Activated CD4-positive, CD25-positive, alpha-beta regulatory T cell (primary cell): ENCODE data around the gene ARRDC1.
"Not testable (repeated sequence)": the region's sequence is repeated elsewhere in the genome, so short reads cannot be mapped to it uniquely, and the experiment has no call there.

ENCODE experiments used
- DNase-seq, 4 experiments: peaks; one replicate each; lab custom pipeline; 2025; lab: John Stamatoyannopoulos, UW

The ARRDC1 gene

GRCh38 chr9:137613738-137614523, 8.4 kb downstream of the ARRDC1 start:
- DNase-seq: no peak

GRCh38 chr9:137614631-137615386, 9.3 kb downstream of the ARRDC1 start:
- no peak for DNase-seq

GRCh38 chr9:137615387-137615871, 9.9 kb downstream of the ARRDC1 start:
- DNase-seq: no peak

GRCh38 chr9:137618105-137619067, 12.9 kb downstream of the ARRDC1 start, which contains the start of gene EHMT1:
Gene EHMT1, plus strand, starts transcription at chr9:137619005. Its CDS starts 24 bp downstream, at chr9:137619029.
- peak; percentile 80 to 87 (median 84) for DNase-seq

GRCh38 chr9:137619240-137620047, 14.0 kb downstream of the ARRDC1 start:
- no peak for DNase-seq

GRCh38 chr9:137620048-137620405, 14.5 kb downstream of the ARRDC1 start:
- DNase-seq: no peak

GRCh38 chr9:137620581-137620980, 15.1 kb downstream of the ARRDC1 start:
- DNase-seq: no peak

- no peak for DNase-seq
Observed at GRCh38 chr9:137621131-137621757, 15.8 kb downstream of the ARRDC1 start.

GRCh38 chr9:137622211-137622610, 16.7 kb downstream of the ARRDC1 start:
- DNase-seq: not testable (repeated sequence)

- no peak for DNase-seq
Observed at GRCh38 chr9:137626464-137626863, 21.0 kb downstream of the ARRDC1 start.

GRCh38 chr9:137627406-137627805, 21.9 kb downstream of the ARRDC1 start:
- not testable (repeated sequence) for DNase-seq

- no peak for DNase-seq
Observed at GRCh38 chr9:137630126-137630525, 24.6 kb downstream of the ARRDC1 start.

- DNase-seq: no peak
Observed at GRCh38 chr9:137630679-137631078, 25.2 kb downstream of the ARRDC1 start.

- DNase-seq: no peak
Observed at GRCh38 chr9:137631345-137632229, 26.1 kb downstream of the ARRDC1 start.

- no peak for DNase-seq
Observed at GRCh38 chr9:137632230-137633161, 27.0 kb downstream of the ARRDC1 start.

- DNase-seq: no peak
Observed at GRCh38 chr9:137634016-137634415, 28.5 kb downstream of the ARRDC1 start.

- DNase-seq: no peak
Observed at GRCh38 chr9:137638680-137639079, 33.2 kb downstream of the ARRDC1 start.

GRCh38 chr9:137639303-137640051, 34.0 kb downstream of the ARRDC1 start:
- DNase-seq: no peak
